Fibroblast of mammary gland (primary cell): ENCODE data around the gene PTPN21.

Experiments
- DNase-seq: peaks from one replicate; pipeline ENCODE4 v3.0.0-alpha.2; 2010; ENCODE audit warnings: low read depth
- H3K4me3 ChIP-seq: 2 replicates; pipeline ENCODE4 v1.5.1; 2011; ENCODE audit warnings: low read depth, mild to moderate bottlenecking, low read length, moderate library complexity; ENCODE audit not compliant: control insufficient read depth
- CTCF ChIP-seq: conservative IDR thresholded peaks from 2 replicates; pipeline ENCODE4 v1.5.1; 2011; ENCODE audit warnings: low read depth, low read length, inconsistent platforms; ENCODE audit not compliant: control insufficient read depth, insufficient read depth

PTPN21 gene

GRCh38 chr14:88488897-88489296, 65.9 kb downstream of the PTPN21 start:
- no peak for DNase-seq
- TF ChIP-seq CTCF: no peak
- H3K4me3 ChIP-seq: no peak overlapping the region

DNA sequence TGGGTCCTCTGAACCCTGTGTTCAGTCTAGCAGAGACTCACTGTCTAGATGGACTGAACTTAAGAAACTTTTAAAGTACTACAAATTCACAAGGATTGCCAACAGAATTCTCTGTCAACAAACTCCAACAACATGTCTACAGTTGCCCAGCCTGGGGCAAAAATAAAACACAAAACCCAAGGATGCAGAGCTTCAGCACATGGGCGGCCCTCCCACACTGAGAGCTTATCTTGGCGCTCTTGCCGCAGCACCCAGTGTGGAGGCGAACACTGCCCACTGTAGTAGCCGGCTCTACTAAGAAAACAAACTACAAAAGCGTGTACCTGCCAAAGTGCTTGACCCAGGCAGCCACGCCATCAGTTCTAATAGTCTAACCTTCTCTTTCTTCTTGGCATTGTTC, 66.7 kb downstream of the PTPN21 start:
- no peak overlapping the region for H3K4me3 ChIP-seq
- TF ChIP-seq CTCF: no peak
- DNase-seq: no peak

DNA sequence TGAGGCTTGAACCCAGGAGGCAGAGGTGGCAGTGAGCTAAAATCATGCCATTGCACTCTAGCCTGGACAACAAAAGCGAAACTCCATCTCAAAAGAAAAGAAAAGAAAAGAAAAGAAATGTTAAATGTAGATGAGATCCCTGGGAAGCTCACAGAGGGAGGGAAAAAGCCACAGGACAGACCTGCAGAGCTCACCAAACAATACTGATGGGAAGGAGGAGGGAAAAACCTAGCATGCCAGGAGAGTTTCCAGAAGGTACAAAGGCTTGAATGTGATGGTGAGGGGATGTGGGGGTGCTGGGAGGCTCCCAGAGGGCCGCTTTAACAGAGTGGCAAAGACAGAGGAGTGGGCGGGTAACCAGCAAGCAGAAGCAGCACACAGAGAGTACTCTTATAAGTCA, 72.3 kb downstream of the PTPN21 start:
- DNase-seq: no peak
- no peak for TF ChIP-seq CTCF
- no peak overlapping the region for H3K4me3 ChIP-seq

DNA sequence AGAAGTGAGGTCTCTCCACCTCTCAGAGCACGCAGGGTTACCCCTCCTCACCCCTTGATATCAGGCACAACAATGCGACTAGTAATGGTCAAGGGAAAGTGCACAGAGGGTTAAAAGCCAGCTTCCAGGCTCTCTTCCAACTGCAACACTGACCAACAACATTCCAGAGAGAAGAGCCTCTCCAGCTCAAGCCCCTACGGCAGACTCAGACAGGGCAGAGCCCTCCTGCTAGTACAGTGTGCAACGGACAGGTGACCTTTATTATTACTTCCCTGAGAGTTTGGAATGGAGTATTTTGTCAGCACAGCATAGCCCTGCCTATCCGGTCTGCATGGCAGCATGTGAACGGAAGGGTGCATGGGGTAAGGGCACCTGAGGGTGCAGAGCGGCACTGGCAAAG, 73.0 kb downstream of the PTPN21 start:
- DNase-seq: no peak
- no peak for TF ChIP-seq CTCF
- H3K4me3 ChIP-seq: no peak overlapping the region

GRCh38 chr14:88481059-88481458, 73.7 kb downstream of the PTPN21 start:
- DNase-seq: no peak

GRCh38 chr14:88479574-88479987, 75.2 kb downstream of the PTPN21 start:
- no peak for DNase-seq
- H3K4me3 ChIP-seq: no peak overlapping the region
- no peak for TF ChIP-seq CTCF

More at GRCh38 chr14:88481059-88481458, 73.7 kb downstream of the PTPN21 start:
- no peak for TF ChIP-seq CTCF
- H3K4me3 ChIP-seq: no peak overlapping the region

DNA sequence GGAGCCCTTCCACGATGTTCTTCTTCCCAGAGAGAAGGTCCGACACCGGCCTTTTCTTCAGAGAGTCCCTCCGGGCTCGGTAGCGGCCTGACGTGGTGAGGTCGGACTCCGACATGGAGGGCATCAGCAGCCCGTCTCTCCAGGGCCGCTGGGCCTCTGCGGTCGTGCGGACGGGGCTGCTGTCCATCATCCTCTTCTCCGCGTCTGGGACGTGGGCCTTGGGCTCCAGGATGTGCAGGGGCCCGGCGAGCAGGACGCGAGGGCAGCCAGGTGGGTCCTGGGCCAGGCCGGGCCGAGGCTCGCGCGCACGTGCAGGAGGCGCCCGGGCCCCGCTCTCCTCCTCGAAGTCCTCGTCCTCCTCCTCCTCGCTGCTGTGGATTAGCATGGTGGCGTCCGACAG, 75.9 kb downstream of the PTPN21 start:
- no peak for TF ChIP-seq CTCF
- no peak for DNase-seq
- H3K4me3 ChIP-seq: no peak overlapping the region
